Measurements from ENCODE around the gene PHF21A. TPM values are rescaled to one million over a fixed set of nuclear protein-coding genes. Genes with fewer than 3 reads are reported as not detected.
A peak's percentile ranks its signal among the peaks of the same experiment; 100 is the strongest.

The PHF21A gene
- total and polyA plus RNA-seq, 2 of the 8 experiments (the other 6 are each of a cell fraction or from before 2014, with no cell fraction given) = 17.6 to 40.3 TPM

GRCh38 chr11:46012185-46012584, 109.1 kb downstream of the PHF21A start:
- TF ChIP-seq EP300 (IDR thresholded peaks at IDR 0.05; ENCODE audit: borderline replicate concordance in 1 of 2, low read depth in 2 of 2, low read length in 2 of 2) (peak in 1 of 2 experiments; percentile 33; a peak in 1 of 3 replicates), NANOG (IDR thresholded peaks at IDR 0.05; ENCODE audit: insufficient read depth, low read depth, low read length, poor library complexity, severe bottlenecking) (peak; percentile 55), CEBPB (IDR thresholded peaks at IDR 0.05; ENCODE audit: low read depth, low read length) (peak; percentile 82), NRF1 (IDR thresholded peaks at IDR 0.05; ENCODE audit: low read depth, low read length) (no peak), BCL11A (IDR thresholded peaks at IDR 0.05; ENCODE audit: low read depth in 2 of 2, low read length in 2 of 2) (no peak), MAX (IDR thresholded peaks at IDR 0.05) (no peak)
- Histone ChIP-seq H4K91ac (replicated peaks; ENCODE audit: insufficient read length, low read length) (no peak overlapping the region), H3K27me3 (replicated peaks in 1 of 4; ENCODE audit: control insufficient read depth in 3 of 4, extremely low read depth in 1 of 4, insufficient read depth in 3 of 4, low read length in 3 of 4) (no peaks in the 10 kb centered on the region), H3K79me2 (ENCODE audit: control insufficient read depth in 1 of 2, insufficient read depth in 2 of 2, low read length in 2 of 2) (peaks cover 0 to 7% of the 10 kb centered on the region in 2 experiments; a peak in 1 of 4 replicates), H3K4me1 (replicated peaks in 1 of 4; ENCODE audit: control insufficient read depth in 3 of 4, insufficient read depth in 4 of 4, low read length in 3 of 4) (peaks cover 0 to 11% (median 3%) of the 10 kb centered on the region in 4 experiments; a peak in 2 of 7 replicates), H2AFZ (ENCODE audit: low read length) (no peak overlapping the region), H3K27ac (ENCODE audit: low read depth, low read length) (peak overlapping the region; percentile 62; the same call in 1 of the 2 replicates), H3K18ac (ENCODE audit: extremely low read depth, low read length) (peak overlapping the region; percentile 48; the same call in 1 of the 2 replicates), H3K23me2 (ENCODE audit: low read depth, low read length) (no peaks in the 10 kb centered on the region; the same call in 1 of the 2 replicates), H2AK5ac (ENCODE audit: low read depth, low read length) (no peak overlapping the region), H3K23ac (ENCODE audit: insufficient read length) (no peak overlapping the region), H4K8ac (ENCODE audit: extremely low read depth, insufficient read depth, low read length) (no peak overlapping the region), H3K14ac (ENCODE audit: insufficient read length) (no peak overlapping the region), H3K9me3 (ENCODE audit: insufficient read depth in 2 of 2, low read depth in 1 of 2, low read length in 1 of 2) (no peaks in the 10 kb centered on the region; a peak in 1 of 4 replicates), H3K9ac (replicated peaks in 1 of 4; ENCODE audit: extremely low read depth in 1 of 4, low read depth in 3 of 4, low read length in 3 of 4) (no peak overlapping the region; a peak in 1 of 7 replicates), H2BK120ac (replicated peaks; ENCODE audit: low read depth, low read length) (no peak overlapping the region), H3K79me1 (ENCODE audit: low read depth, low read length) (no peaks in the 10 kb centered on the region), H2BK5ac (ENCODE audit: low read depth, low read length) (peak overlapping the region; percentile 67; the same call in 1 of the 2 replicates), H2BK12ac (ENCODE audit: low read depth, low read length) (peak overlapping the region; percentile 23; the same call in 1 of the 2 replicates), H4K5ac (ENCODE audit: insufficient read length, low read depth, low read length) (no peak overlapping the region), H4K20me1 (replicated peaks in 1 of 2; ENCODE audit: control insufficient read depth in 1 of 2, insufficient read depth in 2 of 2, low read length in 2 of 2) (no peaks in the 10 kb centered on the region), H2BK15ac (ENCODE audit: low read length) (no peak overlapping the region), H3K4me2 (ENCODE audit: insufficient read depth in 1 of 2, low read depth in 2 of 2, low read length in 2 of 2) (peak overlapping the region; percentile 15 to 56; a peak in 3 of 4 replicates), H3K56ac (replicated peaks; ENCODE audit: insufficient read length, low read depth, low read length) (no peak overlapping the region), H3K36me3 (ENCODE audit: control insufficient read depth in 2 of 4, insufficient read depth in 4 of 4, low read length in 3 of 4) (no peaks in the 10 kb centered on the region), H3K4me3 (ENCODE audit: extremely low read depth in 1 of 4, insufficient read depth in 2 of 4, low read depth in 3 of 4, low read length in 4 of 4) (0 out of 8 replicates have a peak overlapping the region, but pooled peaks of 1 of the 4 experiments have one; percentile 4), H2BK20ac (ENCODE audit: low read length) (peak overlapping the region; percentile 37; the same call in 1 of the 2 replicates), H3K4ac (replicated peaks; ENCODE audit: insufficient read length, low read depth, low read length) (no peak overlapping the region)
- POLR2A ChIA-PET (ENCODE audit: partially characterized antibody) = interaction anchor here (0.6 to 3.2 kb wide), 12 partner anchors 11 to 106 kb away, joined by 3 to 14 read pairs (median 3); partner anchors contain the start of genes LARGE2 and PEX16
- WGBS, 2 experiments (ENCODE audit: extremely low coverage in 1 of 2, insufficient coverage in 1 of 2, insufficient read length in 1 of 2, insufficient replicate concordance in 2 of 2, low coverage in 1 of 2, low lambda C conversion rate in 2 of 2, missing lambda C conversion rate in 1 of 2) = 70% methylated on average over 2 of the region's 2 CpGs; no CpG with 5 or more reads in 1 of the 2 experiments
- no peak for DNase-seq (ENCODE audit: low read depth in 1 of 2, low spot score in 2 of 2)
- CTCF ChIA-PET (ENCODE audit: partially characterized antibody) = interaction anchor here (0.5 to 3.2 kb wide), 13 partner anchors 9 to 141 kb away, joined by 3 to 12 read pairs (median 4); no protein-coding TSS in a partner anchor
- FAIRE-seq = no peak
